ENCODE data around the gene PCDH15. TPM values are rescaled to one million over a fixed set of nuclear protein-coding genes. Genes with fewer than 3 reads are reported as not detected.

The PCDH15 gene
- total RNA-seq, 2 donors from 2014 or later = not detected

GRCh38 chr10:54120806-54121205, 680.2 kb downstream of the PCDH15 start:
- ATAC-seq (no peak), DNase-seq (no peak)
- no peaks in the 10 kb centered on the region for H3K27me3 Mint-ChIP-seq
- no peaks in the 10 kb centered on the region for H3K4me1 Mint-ChIP-seq
- no peaks in the 10 kb centered on the region for H3K36me3 Mint-ChIP-seq (ENCODE audit: low read depth)
- no peak overlapping the region for H3K4me3 Mint-ChIP-seq
- no peak overlapping the region for H3K27ac Mint-ChIP-seq
- no peaks in the 10 kb centered on the region for H3K9me3 ChIP-seq (ENCODE audit: control insufficient read depth, low read length, poor library complexity, severe bottlenecking)

DNA sequence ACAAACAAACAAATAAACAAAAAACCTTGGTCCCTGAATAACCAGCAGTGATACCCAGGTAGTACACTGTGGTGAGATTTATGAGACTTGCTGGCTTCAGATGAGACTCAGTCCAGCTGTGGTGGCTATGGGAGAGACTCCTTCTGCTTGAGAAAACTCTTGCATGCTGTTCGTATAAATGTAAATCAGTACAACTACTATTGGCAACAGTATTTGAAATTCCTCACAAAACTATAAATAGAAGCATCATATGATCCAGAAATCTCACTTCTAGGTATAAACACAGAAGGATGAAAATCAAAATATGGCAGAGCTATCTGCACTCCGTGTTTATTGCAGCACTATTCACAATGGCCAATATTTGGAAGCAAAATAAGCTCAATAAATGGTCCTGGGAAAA, 692.1 kb downstream of the PCDH15 start:
- Mint-ChIP-seq H3K4me3 (no peak overlapping the region), H3K4me1 (no peaks in the 10 kb centered on the region), H3K36me3 (ENCODE audit: low read depth) (no peaks in the 10 kb centered on the region), H3K27me3 (no peaks in the 10 kb centered on the region), H3K27ac (no peak overlapping the region)
- peaks cover 2% of the 10 kb centered on the region for H3K9me3 ChIP-seq (ENCODE audit: control insufficient read depth, low read length, poor library complexity, severe bottlenecking)
- DNase-seq (no peak), ATAC-seq (no peak)

DNA sequence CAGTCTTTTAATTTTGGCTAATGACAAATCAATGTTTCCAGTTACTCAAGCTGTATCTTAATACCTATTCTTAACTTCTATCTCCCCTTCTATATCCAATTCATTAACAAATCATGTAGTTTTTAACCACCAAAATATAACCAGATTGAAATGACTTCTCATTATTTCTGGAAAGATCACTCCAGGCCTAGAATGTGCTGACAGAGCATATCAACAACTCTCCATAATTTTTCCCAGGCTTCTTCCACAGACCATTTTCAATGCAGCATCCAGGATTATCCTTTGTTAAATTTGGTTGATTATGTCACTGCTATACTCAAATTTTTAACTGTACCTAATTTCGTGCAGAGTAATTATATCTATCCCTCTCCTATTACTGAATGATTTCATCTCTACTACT, 704.1 kb downstream of the PCDH15 start:
- H3K36me3 Mint-ChIP-seq (ENCODE audit: low read depth) = no peaks in the 10 kb centered on the region
- no peaks in the 10 kb centered on the region for H3K27me3 Mint-ChIP-seq
- no peak for DNase-seq
- H3K4me3 Mint-ChIP-seq = no peak overlapping the region
- ATAC-seq = no peak
- no peaks in the 10 kb centered on the region for H3K4me1 Mint-ChIP-seq
- H3K9me3 ChIP-seq (ENCODE audit: control insufficient read depth, low read length, poor library complexity, severe bottlenecking) = no peaks in the 10 kb centered on the region
- H3K27ac Mint-ChIP-seq = no peak overlapping the region

DNA sequence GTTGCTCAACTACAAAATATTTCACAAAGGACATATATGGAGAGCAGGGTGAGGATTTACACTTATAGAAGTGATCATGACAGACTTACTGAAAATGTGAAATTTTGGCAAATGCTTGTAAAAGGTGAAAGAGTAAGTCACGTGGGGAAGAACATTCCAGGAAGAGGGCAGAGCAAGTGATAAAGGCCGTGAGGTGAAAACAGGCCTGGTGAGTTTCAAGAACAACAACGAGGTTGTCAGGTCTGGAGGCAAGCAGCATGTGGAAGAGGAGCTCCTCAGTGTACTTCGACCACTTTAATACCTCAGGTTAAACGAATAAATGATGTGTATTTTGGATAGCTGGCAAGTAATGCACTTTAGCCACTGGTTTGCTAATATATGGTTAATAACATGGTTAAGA, 706.7 kb downstream of the PCDH15 start:
- no peaks in the 10 kb centered on the region for H3K4me1 Mint-ChIP-seq
- no peaks in the 10 kb centered on the region for H3K27me3 Mint-ChIP-seq
- no peaks in the 10 kb centered on the region for H3K9me3 ChIP-seq (ENCODE audit: control insufficient read depth, low read length, poor library complexity, severe bottlenecking)
- no peaks in the 10 kb centered on the region for H3K36me3 Mint-ChIP-seq (ENCODE audit: low read depth)
- no peak overlapping the region for H3K27ac Mint-ChIP-seq
- H3K4me3 Mint-ChIP-seq = no peak overlapping the region
- no peak for ATAC-seq
- no peak for DNase-seq

DNA sequence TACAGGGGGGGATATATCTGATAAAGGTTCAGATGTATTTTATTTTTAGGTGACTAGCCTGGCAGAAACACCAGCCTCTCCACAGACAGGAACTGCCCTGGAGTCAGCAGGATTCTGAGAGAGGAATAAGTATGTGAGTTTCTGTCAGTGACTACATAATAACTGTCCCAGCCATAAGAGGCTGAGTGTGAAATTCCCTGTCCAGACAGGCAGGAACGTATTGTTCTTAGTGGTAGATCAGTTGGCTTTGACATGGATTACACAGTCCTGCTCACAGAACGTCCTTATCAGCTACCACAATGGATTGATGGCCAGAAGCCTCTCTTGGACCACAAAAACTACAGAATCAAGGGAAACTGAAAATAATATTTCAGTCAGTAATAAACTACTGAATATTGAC, 709.8 kb downstream of the PCDH15 start:
- H3K9me3 ChIP-seq (ENCODE audit: control insufficient read depth, low read length, poor library complexity, severe bottlenecking) = peaks cover 5% of the 10 kb centered on the region
- DNase-seq = no peak
- Mint-ChIP-seq H3K36me3 (ENCODE audit: low read depth) (no peaks in the 10 kb centered on the region), H3K4me3 (no peak overlapping the region), H3K4me1 (no peaks in the 10 kb centered on the region), H3K27ac (no peak overlapping the region), H3K27me3 (no peaks in the 10 kb centered on the region)
- no peak for ATAC-seq

DNA sequence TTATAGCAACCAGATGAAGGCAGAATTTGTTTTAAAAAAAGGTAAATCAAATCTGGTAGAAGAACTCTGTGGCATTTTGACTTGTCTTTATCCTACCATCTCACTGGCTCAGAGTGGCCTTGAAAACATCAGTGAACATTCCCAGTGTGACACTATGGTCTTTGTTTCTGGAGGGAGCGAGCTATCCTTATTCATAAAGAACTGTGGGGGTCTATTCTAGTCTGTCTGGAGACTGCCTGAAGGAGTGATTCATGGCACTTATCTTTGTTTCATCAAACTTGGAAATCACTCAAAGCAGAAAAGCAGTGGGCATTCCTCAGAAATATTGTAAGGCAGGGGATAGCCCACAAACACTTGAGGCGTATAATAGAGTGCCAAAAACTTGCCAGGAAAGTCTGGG, 719.1 kb downstream of the PCDH15 start:
- DNase-seq = no peak
- no peak for ATAC-seq
- H3K9me3 ChIP-seq (ENCODE audit: control insufficient read depth, low read length, poor library complexity, severe bottlenecking) = no peaks in the 10 kb centered on the region
- H3K27ac Mint-ChIP-seq = no peak overlapping the region
- H3K36me3 Mint-ChIP-seq (ENCODE audit: low read depth) = no peaks in the 10 kb centered on the region
- no peaks in the 10 kb centered on the region for H3K27me3 Mint-ChIP-seq
- H3K4me3 Mint-ChIP-seq = no peak overlapping the region
- H3K4me1 Mint-ChIP-seq = no peaks in the 10 kb centered on the region

DNA sequence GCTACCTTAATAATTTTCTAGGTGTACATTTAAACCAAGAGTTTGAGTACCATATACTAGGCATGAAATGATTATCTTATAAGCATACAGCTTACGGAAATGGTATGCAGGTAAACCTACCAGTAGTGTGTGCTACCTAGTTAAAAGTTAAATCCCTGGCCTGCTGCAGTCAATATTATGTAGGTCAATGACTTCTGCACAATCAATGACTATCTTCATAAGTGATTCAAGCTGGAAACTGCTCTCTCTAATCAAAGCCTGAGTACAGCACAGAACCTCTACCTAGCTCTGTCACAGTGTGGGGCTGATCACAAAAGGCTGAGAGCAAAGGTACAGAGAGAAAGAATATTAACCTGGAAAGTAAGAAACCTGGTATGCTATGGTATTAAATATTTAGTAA, 733.7 kb downstream of the PCDH15 start:
- no peak overlapping the region for H3K27ac Mint-ChIP-seq

GRCh38 chr10:54066646-54067045, 734.4 kb downstream of the PCDH15 start:
- Mint-ChIP-seq H3K36me3 (ENCODE audit: low read depth) (no peaks in the 10 kb centered on the region), H3K4me1 (no peaks in the 10 kb centered on the region), H3K4me3 (no peak overlapping the region), H3K27me3 (no peaks in the 10 kb centered on the region), H3K27ac (no peak overlapping the region)
- ATAC-seq (no peak), DNase-seq (no peak)
- H3K9me3 ChIP-seq (ENCODE audit: control insufficient read depth, low read length, poor library complexity, severe bottlenecking) = no peaks in the 10 kb centered on the region

More for the DNA sequence above, 733.7 kb downstream of the PCDH15 start:
- no peaks in the 10 kb centered on the region for H3K9me3 ChIP-seq (ENCODE audit: control insufficient read depth, low read length, poor library complexity, severe bottlenecking)
- Mint-ChIP-seq H3K4me1 (no peaks in the 10 kb centered on the region), H3K4me3 (no peak overlapping the region), H3K27me3 (no peaks in the 10 kb centered on the region), H3K36me3 (ENCODE audit: low read depth) (no peaks in the 10 kb centered on the region)
- no peak for ATAC-seq
- no peak for DNase-seq

DNA sequence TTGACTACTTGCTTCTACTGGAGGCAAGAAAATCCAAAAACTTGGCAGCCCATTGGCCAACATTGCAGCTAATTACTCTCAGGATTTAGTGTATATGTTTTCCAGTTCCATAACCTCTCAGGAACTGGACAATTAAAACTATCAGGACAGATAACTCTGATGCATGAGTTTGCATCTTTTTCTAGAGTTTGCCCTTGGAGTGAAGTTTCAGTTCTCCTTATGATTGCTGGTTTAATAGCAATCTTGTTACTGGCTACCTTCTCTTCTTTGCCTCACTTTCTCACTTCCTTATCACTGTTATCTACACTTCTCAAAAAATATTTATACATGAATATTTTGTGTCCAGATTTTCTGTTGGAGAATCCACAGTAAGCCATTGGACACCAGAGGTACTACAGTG, 735.9 kb downstream of the PCDH15 start:
- H3K9me3 ChIP-seq (ENCODE audit: control insufficient read depth, low read length, poor library complexity, severe bottlenecking) = no peaks in the 10 kb centered on the region
- no peak for DNase-seq
- Mint-ChIP-seq H3K36me3 (ENCODE audit: low read depth) (no peaks in the 10 kb centered on the region), H3K27me3 (no peaks in the 10 kb centered on the region), H3K4me3 (no peak overlapping the region), H3K4me1 (no peaks in the 10 kb centered on the region), H3K27ac (no peak overlapping the region)
- ATAC-seq = no peak

DNA sequence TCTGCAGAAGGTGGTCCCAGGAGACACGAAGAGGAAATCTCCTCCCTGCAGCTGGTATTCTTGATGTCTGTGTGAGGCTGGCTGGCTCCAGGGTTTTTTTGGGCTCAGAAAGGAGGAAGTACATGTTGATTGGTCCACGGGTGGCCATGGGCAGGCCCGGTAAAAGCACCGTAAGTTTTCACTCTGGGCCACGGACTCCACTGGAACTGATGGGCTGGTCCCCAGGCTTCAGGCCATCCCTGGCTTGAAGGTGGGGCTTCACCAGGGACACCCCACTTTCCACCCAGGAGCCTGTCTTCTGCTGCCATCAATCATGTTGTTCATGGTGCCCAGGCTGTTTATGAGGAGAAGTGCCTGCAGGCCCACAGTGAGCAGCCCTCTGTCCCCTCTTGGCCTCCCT, 736.8 kb downstream of the PCDH15 start:
- Mint-ChIP-seq H3K4me3 (no peak overlapping the region), H3K36me3 (ENCODE audit: low read depth) (no peaks in the 10 kb centered on the region), H3K27ac (no peak overlapping the region), H3K4me1 (no peaks in the 10 kb centered on the region), H3K27me3 (no peaks in the 10 kb centered on the region)
- DNase-seq (no peak), ATAC-seq (no peak)
- no peaks in the 10 kb centered on the region for H3K9me3 ChIP-seq (ENCODE audit: control insufficient read depth, low read length, poor library complexity, severe bottlenecking)

DNA sequence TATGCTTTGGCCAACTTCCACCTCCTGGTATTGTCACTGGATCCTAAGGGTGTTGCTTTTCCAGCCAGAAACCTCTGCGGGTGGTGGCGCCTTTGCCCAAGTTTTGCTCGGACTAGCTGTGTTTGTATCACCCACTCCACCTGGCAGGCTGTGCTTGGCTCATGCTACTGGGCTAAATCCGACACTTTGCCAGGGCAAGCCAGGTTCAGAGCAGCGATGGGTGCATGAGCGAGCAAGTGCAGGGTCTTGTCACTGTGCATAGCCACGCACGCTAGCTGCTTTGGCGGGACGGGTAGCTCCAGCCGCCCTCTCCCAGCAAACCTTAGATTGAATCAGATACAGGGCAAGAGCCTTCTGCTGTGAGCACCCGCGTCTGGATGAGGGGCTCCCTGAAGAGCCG, 737.5 kb downstream of the PCDH15 start:
- H3K36me3 Mint-ChIP-seq (ENCODE audit: low read depth) = no peaks in the 10 kb centered on the region
- H3K27ac Mint-ChIP-seq = no peak overlapping the region
- no peaks in the 10 kb centered on the region for H3K9me3 ChIP-seq (ENCODE audit: control insufficient read depth, low read length, poor library complexity, severe bottlenecking)
- no peaks in the 10 kb centered on the region for H3K4me1 Mint-ChIP-seq
- ATAC-seq = no peak
- no peak for DNase-seq
- H3K27me3 Mint-ChIP-seq = no peaks in the 10 kb centered on the region
- no peak overlapping the region for H3K4me3 Mint-ChIP-seq

- Mint-ChIP-seq H3K4me3 (no peak overlapping the region), H3K36me3 (ENCODE audit: low read depth) (no peaks in the 10 kb centered on the region), H3K4me1 (no peaks in the 10 kb centered on the region), H3K27me3 (no peaks in the 10 kb centered on the region), H3K27ac (no peak overlapping the region)
- no peak for DNase-seq
- H3K9me3 ChIP-seq (ENCODE audit: control insufficient read depth, low read length, poor library complexity, severe bottlenecking) = peaks cover 2% of the 10 kb centered on the region
- ATAC-seq = no peak
Observed at GRCh38 chr10:54060572-54060971, 740.5 kb downstream of the PCDH15 start.

DNA sequence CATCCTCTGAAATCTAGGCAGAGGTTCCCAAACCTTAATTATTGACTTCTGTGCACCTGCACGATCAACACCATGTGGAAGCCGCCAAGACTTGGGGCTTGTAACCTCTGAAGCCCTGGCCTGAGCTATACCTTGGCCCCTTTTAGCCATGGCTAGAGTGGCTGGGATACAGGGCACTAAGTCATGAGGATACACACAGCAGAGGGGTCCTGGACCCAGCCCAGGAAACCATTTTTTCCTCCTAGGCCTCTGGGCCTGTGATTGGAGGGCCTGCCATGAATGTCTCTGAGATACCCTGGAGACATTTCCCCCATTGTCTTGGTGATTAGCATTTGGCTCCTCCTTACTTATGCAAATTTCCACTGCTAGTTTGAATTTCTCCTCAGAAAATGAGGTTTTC, 743.7 kb downstream of the PCDH15 start:
- no peak for DNase-seq
- Mint-ChIP-seq H3K27me3 (no peaks in the 10 kb centered on the region), H3K36me3 (ENCODE audit: low read depth) (no peaks in the 10 kb centered on the region), H3K4me3 (no peak overlapping the region), H3K4me1 (no peaks in the 10 kb centered on the region), H3K27ac (no peak overlapping the region)
- ATAC-seq = no peak
- peaks cover 2% of the 10 kb centered on the region for H3K9me3 ChIP-seq (ENCODE audit: control insufficient read depth, low read length, poor library complexity, severe bottlenecking)

DNA sequence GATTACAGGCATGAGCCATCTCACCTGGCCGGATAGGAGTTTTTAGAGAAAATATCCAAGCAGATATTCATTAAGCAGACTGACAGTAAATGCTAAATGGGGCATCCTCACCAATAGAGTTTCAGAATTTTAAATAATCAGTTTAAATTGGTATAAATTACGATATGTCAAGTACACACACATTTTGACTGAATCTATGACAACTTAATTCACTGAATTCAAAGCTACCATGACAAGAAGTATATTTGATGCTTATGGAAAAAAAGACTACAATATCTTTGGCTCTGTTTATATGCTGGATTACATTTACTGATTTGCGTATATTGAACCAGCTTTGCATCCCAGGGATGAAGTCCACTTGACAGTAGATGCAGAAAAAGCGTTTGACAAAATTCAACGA, 774.7 kb downstream of the PCDH15 start:
- no peak overlapping the region for H3K4me3 Mint-ChIP-seq
- H3K27ac Mint-ChIP-seq = no peak overlapping the region

DNA sequence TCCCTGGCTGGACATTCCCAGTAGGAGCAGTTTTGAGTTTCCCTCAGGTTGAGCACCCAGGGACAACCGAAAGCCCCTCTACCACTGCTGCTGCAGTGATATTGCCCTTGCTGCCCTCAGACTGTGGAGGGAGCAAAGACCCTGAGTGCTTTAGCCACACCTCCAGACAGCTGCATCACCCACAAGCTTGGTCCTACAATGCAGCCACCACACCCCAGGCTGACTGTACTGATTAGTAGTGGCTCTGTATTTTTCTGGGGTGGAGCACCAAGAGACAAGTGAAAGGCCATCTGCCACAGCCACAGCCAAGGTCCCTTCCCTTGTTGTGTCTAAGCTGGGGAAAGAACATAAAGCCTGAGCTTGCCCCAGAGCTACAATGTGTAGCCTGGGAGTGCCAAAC, 789.9 kb downstream of the PCDH15 start:
- H3K9me3 ChIP-seq (ENCODE audit: control insufficient read depth, low read length, poor library complexity, severe bottlenecking) = no peaks in the 10 kb centered on the region
- DNase-seq = no peak
- Mint-ChIP-seq H3K36me3 (ENCODE audit: low read depth) (no peaks in the 10 kb centered on the region), H3K27ac (no peak overlapping the region), H3K4me3 (no peak overlapping the region), H3K4me1 (no peaks in the 10 kb centered on the region), H3K27me3 (no peaks in the 10 kb centered on the region)
- no peak for ATAC-seq

More for the DNA sequence above, 774.7 kb downstream of the PCDH15 start:
- no peak for DNase-seq
- Mint-ChIP-seq H3K4me1 (no peaks in the 10 kb centered on the region), H3K36me3 (ENCODE audit: low read depth) (no peaks in the 10 kb centered on the region), H3K27me3 (no peaks in the 10 kb centered on the region)
- no peaks in the 10 kb centered on the region for H3K9me3 ChIP-seq (ENCODE audit: control insufficient read depth, low read length, poor library complexity, severe bottlenecking)
- no peak for ATAC-seq

Measured in T-helper 17 cell (primary cell).